GM12891 (cell line): ENCODE results near the gene BSND.

Experiments
- PAX5 ChIP-seq: IDR thresholded peaks from 2 replicates; pipeline ENCODE4 v1.6.1; 2011; ENCODE audit warnings: low read length, moderate library complexity, mild to moderate bottlenecking; ENCODE audit not compliant: insufficient read depth, severe bottlenecking
- POLR2A ChIP-seq: IDR thresholded peaks from 2 replicates; pipeline ENCODE4 v1.6.1; 2011; ENCODE audit warnings: low read depth, low read length, control low read depth
- POLR2AphosphoS5 ChIP-seq: IDR thresholded peaks from 2 replicates; pipeline ENCODE4 v1.6.1; 2011; ENCODE audit warnings: low read depth, low read length, control low read depth
- TAF1 ChIP-seq: IDR thresholded peaks from 2 replicates; pipeline ENCODE4 v1.6.1; 2011; ENCODE audit warnings: low read depth, low read length, control low read depth

DNA sequence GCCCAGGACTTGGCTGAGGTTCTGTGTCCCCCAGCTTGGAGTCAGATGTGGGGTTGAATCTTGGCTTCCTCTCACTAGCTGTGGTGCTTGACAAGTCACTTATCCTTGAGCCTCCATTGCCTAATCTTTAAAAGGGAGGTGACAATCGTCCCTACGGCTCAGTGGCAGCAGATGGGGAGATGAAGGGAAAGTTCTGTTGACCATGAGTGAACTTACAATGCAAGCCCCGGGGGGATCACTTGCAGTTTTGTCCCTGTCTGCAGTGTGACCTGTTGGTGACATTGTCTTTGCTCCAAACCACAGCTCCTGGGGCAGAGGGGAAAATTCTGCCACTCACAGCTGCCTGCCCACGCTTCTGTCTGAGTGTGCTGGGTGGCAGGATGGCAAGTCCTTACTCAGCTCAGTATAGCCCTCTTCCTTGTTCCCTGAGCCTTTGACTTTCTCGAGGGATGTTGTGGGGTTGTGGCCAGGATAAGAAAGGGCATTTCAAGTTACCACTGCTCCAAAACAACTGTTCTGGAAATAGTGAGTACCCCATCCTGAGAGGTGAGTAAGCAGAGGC, 42.3 kb downstream of the BSND start:
- no peak for TF ChIP-seq POLR2A
- TF ChIP-seq POLR2AphosphoS5 = no peak
- no peak for TF ChIP-seq TAF1
- TF ChIP-seq PAX5 = no peak
